HG03354 (cell line): ENCODE data around the gene ATRN.
A peak's percentile ranks its signal among the peaks of the same experiment; 100 is the strongest.
"Not testable (repeated sequence)": the region's sequence is repeated elsewhere in the genome, so short reads cannot be mapped to it uniquely, and the experiment has no call there.

Source experiments
- ATAC-seq: cut with Tn5 transposase; IDR thresholded peaks from one replicate; pipeline ENCODE4 v1.9.1; 2021; ENCODE audit warnings: mild to moderate bottlenecking; ENCODE audit not compliant: unreplicated experiment, poor library complexity, severe bottlenecking

The ATRN gene

GRCh38 chr20:3464166-3464565 lies 6.7 kb upstream of the ATRN start:
- no peak for ATAC-seq

GRCh38 chr20:3465301-3465700 lies 5.5 kb upstream of the ATRN start:
- no peak for ATAC-seq

- no peak for ATAC-seq
Observed at GRCh38 chr20:3470208-3470626, 601 bp upstream of the ATRN start.

- peak; percentile 28 for ATAC-seq
Observed at GRCh38 chr20:3471397-3472021, 691 bp downstream of the ATRN start.

- ATAC-seq = no peak
Observed at GRCh38 chr20:3472105-3472504, 1.3 kb downstream of the ATRN start.

- ATAC-seq = no peak
Observed at GRCh38 chr20:3473324-3473723, 2.5 kb downstream of the ATRN start.

- ATAC-seq = no peak
Observed at GRCh38 chr20:3473944-3474343, 3.1 kb downstream of the ATRN start.

GRCh38 chr20:3477003-3477860 lies 6.4 kb downstream of the ATRN start:
- ATAC-seq = not testable (repeated sequence)

GRCh38 chr20:3477861-3478544 lies 7.2 kb downstream of the ATRN start:
- no peak for ATAC-seq

- ATAC-seq = no peak
Observed at GRCh38 chr20:3479025-3479424, 8.2 kb downstream of the ATRN start.

- ATAC-seq = no peak
Observed at GRCh38 chr20:3479759-3480615, 9.2 kb downstream of the ATRN start.

GRCh38 chr20:3483309-3483708 lies 12.5 kb downstream of the ATRN start:
- ATAC-seq = no peak

- ATAC-seq = no peak
Observed at GRCh38 chr20:3483784-3484183, 13.0 kb downstream of the ATRN start.

- no peak for ATAC-seq
Observed at GRCh38 chr20:3485913-3486312, 15.1 kb downstream of the ATRN start.

GRCh38 chr20:3486850-3487249 lies 16.0 kb downstream of the ATRN start:
- ATAC-seq = no peak

- no peak for ATAC-seq
Observed at GRCh38 chr20:3492669-3493068, 21.9 kb downstream of the ATRN start.

- no peak for ATAC-seq
Observed at GRCh38 chr20:3494218-3494617, 23.4 kb downstream of the ATRN start.

- ATAC-seq = no peak
Observed at GRCh38 chr20:3502878-3503277, 32.1 kb downstream of the ATRN start.

GRCh38 chr20:3505148-3505547 lies 34.3 kb downstream of the ATRN start:
- no peak for ATAC-seq

GRCh38 chr20:3509064-3509463 lies 38.2 kb downstream of the ATRN start:
- no peak for ATAC-seq
